ENCODE measurements around the gene DYNC2H1. TPM values are rescaled to one million over a fixed set of nuclear protein-coding genes. Genes with fewer than 3 reads are reported as not detected.
"Not testable (repeated sequence)": the region's sequence is repeated elsewhere in the genome, so short reads cannot be mapped to it uniquely, and the experiment has no call there.

The DYNC2H1 gene
- total RNA-seq, 1 donor = 3.3 TPM

DNA sequence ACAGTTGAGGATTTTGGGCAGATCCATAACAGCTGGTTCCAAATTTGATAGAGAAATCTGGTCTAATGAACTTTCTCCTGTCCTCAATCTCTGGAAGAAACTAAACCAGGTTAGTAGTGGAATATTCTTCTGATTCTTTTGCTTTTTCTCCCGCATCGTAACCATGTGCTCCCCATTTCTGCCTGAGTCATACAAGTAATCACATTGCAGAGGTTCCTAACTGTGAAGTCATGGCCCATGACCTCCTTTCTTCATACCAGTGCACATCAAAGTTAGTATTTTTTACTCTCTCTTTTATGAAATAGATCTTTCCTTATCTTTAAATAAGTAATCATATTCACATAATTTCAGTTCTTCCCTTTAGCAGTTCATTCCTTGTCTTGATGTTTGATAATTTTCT lies 249.0 kb downstream of the DYNC2H1 start:
- Histone ChIP-seq H3K4me3 (ENCODE audit: low read length) (no peak overlapping the region), H3K27me3 (ENCODE audit: insufficient read depth, low read length) (no peaks in the 10 kb centered on the region), H3K9me3 (ENCODE audit: low read depth, low read length) (no peaks in the 10 kb centered on the region), H3K4me1 (ENCODE audit: insufficient read depth, low read length) (no peaks in the 10 kb centered on the region)

DNA sequence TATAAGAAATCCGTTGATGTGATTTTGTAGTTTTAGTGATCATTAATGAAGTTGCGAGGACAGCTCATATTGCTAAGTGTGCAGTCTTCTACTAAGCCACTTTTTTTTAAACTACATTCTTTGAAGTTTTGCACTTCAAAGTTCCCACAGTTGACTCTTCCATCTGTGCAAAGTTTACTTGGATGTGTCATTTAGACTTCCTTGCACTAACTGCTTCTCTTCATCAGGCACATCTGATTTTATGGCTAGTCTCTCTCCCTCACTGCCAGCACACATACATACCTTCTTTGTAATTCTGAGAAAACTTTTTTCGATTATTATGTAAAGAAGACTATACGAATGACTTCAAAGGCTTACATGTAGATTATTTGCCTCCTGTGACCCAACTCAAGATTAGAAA lies 250.0 kb downstream of the DYNC2H1 start:
- no peaks in the 10 kb centered on the region for H3K4me1 ChIP-seq (ENCODE audit: insufficient read depth, low read length)
- H3K4me3 ChIP-seq (ENCODE audit: low read length) = no peak overlapping the region
- H3K9me3 ChIP-seq (ENCODE audit: low read depth, low read length) = no peaks in the 10 kb centered on the region
- H3K27me3 ChIP-seq (ENCODE audit: insufficient read depth, low read length) = no peaks in the 10 kb centered on the region

DNA sequence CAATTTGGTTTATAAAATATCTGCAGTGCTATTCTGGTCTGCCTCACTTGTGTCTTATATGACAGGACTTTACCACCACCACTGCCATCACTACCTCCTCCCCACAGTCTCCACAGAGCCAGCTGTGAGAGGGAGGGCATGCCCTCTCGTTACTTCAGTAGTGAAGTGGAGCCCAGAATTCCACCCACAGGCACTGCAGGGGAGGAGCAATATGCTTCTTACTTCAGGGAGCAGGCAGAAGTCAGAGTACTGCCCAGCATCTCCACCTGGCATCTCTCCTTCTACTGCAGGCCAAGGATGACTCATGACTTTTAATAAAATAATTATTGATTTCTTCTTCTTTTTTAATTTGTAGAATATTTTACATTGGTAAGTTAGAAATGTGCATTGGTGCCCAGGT lies 255.5 kb downstream of the DYNC2H1 start:
- no peaks in the 10 kb centered on the region for H3K9me3 ChIP-seq (ENCODE audit: low read depth, low read length)
- H3K4me1 ChIP-seq (ENCODE audit: insufficient read depth, low read length) = no peaks in the 10 kb centered on the region
- H3K4me3 ChIP-seq (ENCODE audit: low read length) = no peak overlapping the region
- no peaks in the 10 kb centered on the region for H3K27me3 ChIP-seq (ENCODE audit: insufficient read depth, low read length)

DNA sequence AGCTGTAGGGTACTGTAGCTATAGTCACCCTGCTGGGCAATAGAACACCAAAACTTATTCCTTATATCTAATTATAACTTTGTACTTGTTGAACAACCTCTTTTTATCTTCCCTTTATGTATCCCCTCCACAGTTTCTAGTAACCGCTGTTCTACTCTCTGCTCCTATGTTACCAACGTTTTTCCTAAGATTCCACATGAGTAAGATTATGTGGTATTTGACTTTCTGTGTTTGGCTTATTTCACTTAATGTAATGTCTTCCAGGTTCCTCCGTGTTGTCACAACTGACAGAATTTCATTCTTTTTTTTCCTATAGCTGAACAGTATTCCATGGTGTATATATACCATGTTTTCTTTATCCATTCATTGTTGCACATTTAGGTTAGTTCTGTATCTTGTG lies 258.4 kb downstream of the DYNC2H1 start:
- H3K4me3 ChIP-seq (ENCODE audit: low read length) = no peak overlapping the region

DNA sequence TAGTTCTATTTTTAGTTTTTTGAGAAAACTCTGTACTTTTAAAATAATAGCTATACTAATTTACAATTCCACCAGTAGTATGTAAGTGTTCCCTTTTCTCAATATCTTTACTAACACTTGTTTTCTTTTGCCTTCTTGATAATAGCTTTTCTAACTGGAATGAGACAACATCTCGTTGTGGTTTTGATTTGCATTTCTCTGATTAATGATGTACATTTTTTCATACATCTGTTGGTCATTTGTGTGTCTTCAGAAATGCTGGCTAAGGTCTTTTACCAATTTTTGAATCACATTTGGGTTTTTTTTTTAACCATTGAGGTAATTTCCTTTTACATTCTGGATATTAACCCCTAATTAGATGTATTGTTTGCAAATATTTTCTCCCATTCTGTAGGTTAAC lies 258.9 kb downstream of the DYNC2H1 start:
- Histone ChIP-seq H3K4me1 (ENCODE audit: insufficient read depth, low read length) (no peaks in the 10 kb centered on the region), H3K4me3 (ENCODE audit: low read length) (no peak overlapping the region), H3K9me3 (ENCODE audit: low read depth, low read length) (no peaks in the 10 kb centered on the region), H3K27me3 (ENCODE audit: insufficient read depth, low read length) (no peaks in the 10 kb centered on the region)

More for the DNA sequence above, 258.4 kb downstream of the DYNC2H1 start:
- H3K9me3 ChIP-seq (ENCODE audit: low read depth, low read length) = no peaks in the 10 kb centered on the region
- no peaks in the 10 kb centered on the region for H3K4me1 ChIP-seq (ENCODE audit: insufficient read depth, low read length)
- no peaks in the 10 kb centered on the region for H3K27me3 ChIP-seq (ENCODE audit: insufficient read depth, low read length)

DNA sequence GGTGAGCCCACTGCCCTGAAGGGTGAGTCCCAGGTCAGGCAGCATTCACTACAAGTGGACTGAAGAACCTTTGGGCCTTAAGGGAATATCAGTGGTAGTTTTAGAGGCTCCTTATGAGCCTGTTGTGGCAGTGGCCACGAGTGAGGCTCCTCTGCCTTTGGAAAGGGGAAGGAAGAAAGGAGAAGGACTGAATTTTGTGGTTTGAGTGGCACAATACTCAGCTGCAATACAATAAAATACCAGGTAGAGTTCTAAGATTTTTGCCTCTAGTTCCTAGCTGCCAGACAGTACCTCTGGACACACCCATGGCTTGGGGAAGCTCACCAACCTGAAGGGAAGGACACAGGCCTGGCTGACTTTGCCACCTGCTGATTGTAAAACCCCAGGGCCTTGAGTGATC lies 260.9 kb downstream of the DYNC2H1 start:
- H3K4me3 ChIP-seq (ENCODE audit: low read length) = no peak overlapping the region
- H3K4me1 ChIP-seq (ENCODE audit: insufficient read depth, low read length) = no peaks in the 10 kb centered on the region
- H3K27me3 ChIP-seq (ENCODE audit: insufficient read depth, low read length) = no peaks in the 10 kb centered on the region
- peaks cover 5% of the 10 kb centered on the region for H3K9me3 ChIP-seq (ENCODE audit: low read depth, low read length)

DNA sequence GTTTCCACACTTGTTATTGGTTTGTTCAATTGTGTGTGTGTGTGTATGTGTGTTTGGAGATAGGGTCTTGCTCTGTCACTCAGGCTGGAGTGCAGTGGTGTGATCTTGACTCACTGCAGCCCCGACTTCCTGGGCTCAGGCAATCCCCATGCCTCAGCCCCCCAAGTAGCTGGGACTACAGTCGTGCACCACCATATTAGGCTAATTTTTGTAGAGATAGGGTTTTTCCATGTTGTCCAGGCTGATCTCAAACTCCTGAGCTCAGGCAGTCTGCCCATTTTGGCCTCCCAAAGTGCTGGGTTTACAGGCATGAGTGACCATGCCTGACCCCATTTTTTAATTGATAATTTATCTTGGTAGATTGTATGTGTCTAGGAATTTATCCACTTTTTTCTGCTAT lies 263.7 kb downstream of the DYNC2H1 start:
- no peaks in the 10 kb centered on the region for H3K4me1 ChIP-seq (ENCODE audit: insufficient read depth, low read length)
- H3K27me3 ChIP-seq (ENCODE audit: insufficient read depth, low read length) = no peaks in the 10 kb centered on the region
- no peak overlapping the region for H3K4me3 ChIP-seq (ENCODE audit: low read length)
- H3K9me3 ChIP-seq (ENCODE audit: low read depth, low read length) = peaks cover 5% of the 10 kb centered on the region

DNA sequence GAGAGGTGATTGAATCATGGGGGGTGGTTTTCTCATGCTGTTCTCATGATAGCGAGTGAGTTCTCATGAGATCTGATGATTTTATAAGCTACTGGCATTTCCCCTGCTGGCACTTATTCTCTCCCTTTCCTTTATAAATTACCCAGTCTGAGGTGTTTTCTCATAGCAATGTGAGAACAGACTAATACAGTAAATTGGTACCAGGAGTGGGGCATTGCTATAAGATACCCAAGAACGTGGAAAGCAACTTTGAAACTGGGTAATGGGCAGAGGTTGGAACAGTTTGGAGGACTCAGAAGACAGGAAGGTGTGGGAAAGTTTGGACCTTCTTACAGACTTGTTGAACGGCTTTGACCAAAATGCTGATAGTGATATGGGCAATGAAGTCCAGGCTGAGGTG lies 265.0 kb downstream of the DYNC2H1 start:
- not testable (repeated sequence) for H3K9me3 ChIP-seq (ENCODE audit: low read depth, low read length); H3K4me1 ChIP-seq (ENCODE audit: insufficient read depth, low read length); H3K27me3 ChIP-seq (ENCODE audit: insufficient read depth, low read length); H3K4me3 ChIP-seq (ENCODE audit: low read length)

DNA sequence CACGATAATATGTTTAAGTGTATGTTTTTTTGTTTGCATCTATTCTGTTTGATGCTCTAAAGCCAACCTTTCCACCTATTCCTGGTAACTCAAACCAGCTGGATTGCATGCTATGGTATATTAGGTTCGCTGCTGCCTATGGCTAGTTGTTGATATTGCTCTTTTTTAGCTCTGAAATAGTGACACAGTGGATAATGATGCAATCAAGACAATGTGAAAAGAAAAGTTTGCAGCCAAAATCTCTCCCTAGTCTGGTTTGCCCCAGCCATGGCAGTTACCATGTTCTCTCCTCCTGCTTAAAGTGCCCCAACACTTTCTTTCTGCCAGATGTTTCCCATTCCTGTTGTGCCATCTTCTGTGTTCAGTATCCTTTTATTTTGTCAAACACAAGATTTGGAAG lies 269.7 kb downstream of the DYNC2H1 start:
- Histone ChIP-seq H3K9me3 (ENCODE audit: low read depth, low read length) (no peaks in the 10 kb centered on the region), H3K4me1 (ENCODE audit: insufficient read depth, low read length) (no peaks in the 10 kb centered on the region), H3K4me3 (ENCODE audit: low read length) (no peak overlapping the region), H3K27me3 (ENCODE audit: insufficient read depth, low read length) (no peaks in the 10 kb centered on the region)

DNA sequence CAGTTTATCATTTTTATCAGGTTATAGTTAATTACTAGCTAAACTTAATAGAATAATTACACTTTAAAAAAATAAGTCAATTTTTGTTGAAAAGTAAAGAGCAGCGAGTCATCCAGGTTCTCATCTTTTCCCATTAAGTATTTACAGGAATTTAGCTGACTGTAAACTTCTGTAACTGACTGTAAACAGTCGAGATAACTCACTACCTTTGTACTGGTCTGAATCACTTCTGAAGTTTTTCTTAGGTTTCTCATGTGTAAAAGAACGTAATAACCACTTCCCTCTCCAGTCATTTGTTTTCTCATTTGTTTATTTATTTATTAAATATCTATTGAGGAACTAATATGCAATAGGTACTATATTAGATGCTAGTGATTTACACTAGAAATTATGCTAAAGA lies 270.8 kb downstream of the DYNC2H1 start:
- no peak overlapping the region for H3K4me3 ChIP-seq (ENCODE audit: low read length)
- H3K9me3 ChIP-seq (ENCODE audit: low read depth, low read length) = no peaks in the 10 kb centered on the region
- H3K4me1 ChIP-seq (ENCODE audit: insufficient read depth, low read length) = no peaks in the 10 kb centered on the region
- no peaks in the 10 kb centered on the region for H3K27me3 ChIP-seq (ENCODE audit: insufficient read depth, low read length)

DNA sequence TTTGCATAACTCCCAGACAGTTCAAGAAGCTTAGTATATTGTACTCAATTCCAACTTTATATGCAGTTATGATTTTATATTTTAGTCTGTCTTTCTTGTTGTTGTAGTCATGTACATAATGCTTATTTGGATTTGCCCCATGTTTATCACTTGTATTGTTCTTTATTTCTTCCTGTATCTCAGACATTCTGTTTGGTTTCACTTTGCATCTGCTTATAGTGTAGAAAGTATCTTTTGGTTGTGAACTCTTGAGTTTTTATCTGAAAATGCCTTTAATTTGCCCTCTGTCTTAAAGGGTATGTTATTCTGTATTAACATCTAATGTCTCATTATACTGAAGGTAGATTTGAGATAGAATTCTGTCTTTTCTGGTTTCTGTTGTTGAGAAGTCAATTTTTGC lies 275.4 kb downstream of the DYNC2H1 start:
- Histone ChIP-seq H3K4me3 (ENCODE audit: low read length) (no peak overlapping the region), H3K27me3 (ENCODE audit: insufficient read depth, low read length) (no peaks in the 10 kb centered on the region), H3K4me1 (ENCODE audit: insufficient read depth, low read length) (no peaks in the 10 kb centered on the region), H3K9me3 (ENCODE audit: low read depth, low read length) (no peaks in the 10 kb centered on the region)

DNA sequence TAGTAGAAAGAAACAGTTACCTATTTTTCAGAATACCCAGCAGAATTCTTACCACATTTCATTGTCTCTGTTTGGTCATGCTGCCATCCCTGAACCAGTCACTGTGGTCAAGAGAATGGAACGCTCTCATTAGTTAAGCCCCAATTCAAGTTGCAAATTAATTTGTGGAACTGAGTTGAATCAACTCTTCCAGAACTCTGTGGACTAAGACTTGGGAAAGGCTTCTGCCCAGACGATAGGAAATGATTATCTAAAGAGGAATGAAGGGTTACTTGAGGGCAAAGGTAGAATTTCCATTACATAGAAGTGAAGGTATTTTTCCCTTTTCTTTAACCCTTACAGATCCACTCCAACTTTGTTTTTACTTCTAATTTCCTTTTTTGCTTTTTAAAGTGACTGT lies 286.4 kb downstream of the DYNC2H1 start:
- no peaks in the 10 kb centered on the region for H3K27me3 ChIP-seq (ENCODE audit: insufficient read depth, low read length)

DNA sequence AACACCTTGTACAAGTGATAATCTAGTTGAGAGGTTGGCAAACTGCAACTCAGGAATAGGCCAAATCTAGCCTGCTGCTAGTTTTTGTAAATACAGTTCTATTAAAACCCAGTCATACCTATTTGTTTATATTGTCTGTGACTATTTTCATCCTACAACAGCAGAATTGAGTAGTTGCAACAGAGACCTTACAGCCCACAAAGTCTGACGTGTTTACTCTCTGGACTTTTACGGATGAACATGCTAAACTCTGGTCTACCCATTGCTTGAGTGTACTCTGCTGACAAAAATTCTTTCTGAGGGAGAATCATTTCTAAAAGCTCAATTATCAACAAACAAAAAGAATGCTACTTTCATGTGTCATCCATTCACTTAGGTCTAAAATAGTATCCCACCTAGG lies 287.0 kb downstream of the DYNC2H1 start:
- Histone ChIP-seq H3K9me3 (ENCODE audit: low read depth, low read length) (no peaks in the 10 kb centered on the region), H3K4me1 (ENCODE audit: insufficient read depth, low read length) (no peaks in the 10 kb centered on the region), H3K27me3 (ENCODE audit: insufficient read depth, low read length) (no peaks in the 10 kb centered on the region), H3K4me3 (ENCODE audit: low read length) (no peak overlapping the region)

More for the DNA sequence above, 286.4 kb downstream of the DYNC2H1 start:
- no peak overlapping the region for H3K4me3 ChIP-seq (ENCODE audit: low read length)
- H3K4me1 ChIP-seq (ENCODE audit: insufficient read depth, low read length) = no peaks in the 10 kb centered on the region
- no peaks in the 10 kb centered on the region for H3K9me3 ChIP-seq (ENCODE audit: low read depth, low read length)

DNA sequence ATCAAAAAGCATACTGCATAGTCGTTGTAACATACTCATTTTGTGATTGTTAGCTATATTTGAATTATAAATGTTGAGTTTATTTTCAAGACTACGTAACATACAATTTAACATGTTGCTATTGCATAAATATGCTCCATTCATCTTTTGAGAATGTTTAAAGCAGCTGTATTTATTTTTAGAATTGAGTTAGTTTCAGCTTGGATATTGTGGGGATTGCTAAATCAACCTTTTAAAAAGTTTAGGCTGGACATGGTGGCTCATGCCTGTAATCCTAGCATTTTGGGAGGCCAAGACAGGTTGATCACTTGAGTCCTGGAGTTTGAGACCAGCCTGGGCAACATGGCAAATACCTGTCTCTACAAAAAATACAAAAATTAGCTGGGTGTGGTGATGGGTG lies 288.1 kb downstream of the DYNC2H1 start:
- Histone ChIP-seq H3K9me3 (ENCODE audit: low read depth, low read length) (no peaks in the 10 kb centered on the region), H3K4me3 (ENCODE audit: low read length) (no peak overlapping the region), H3K4me1 (ENCODE audit: insufficient read depth, low read length) (no peaks in the 10 kb centered on the region), H3K27me3 (ENCODE audit: insufficient read depth, low read length) (no peaks in the 10 kb centered on the region)

DNA sequence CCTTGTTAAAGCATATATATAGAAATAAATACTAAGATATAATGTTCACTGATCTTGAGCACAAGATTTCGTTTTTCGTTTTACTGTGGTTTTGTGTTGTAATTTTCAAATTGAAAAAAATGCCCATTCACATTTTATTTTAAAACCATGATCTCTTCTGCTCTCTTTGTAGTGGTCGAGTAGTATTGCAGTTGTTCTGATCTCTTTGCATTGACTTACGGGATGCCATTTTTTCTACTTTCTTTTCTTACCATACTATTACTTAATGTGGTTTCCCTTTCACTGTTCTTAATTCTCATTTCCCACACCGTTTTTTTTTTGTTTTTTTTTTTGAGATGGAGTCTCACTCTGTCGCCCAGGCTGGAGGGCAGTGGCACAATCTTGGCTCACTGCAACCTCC lies 289.6 kb downstream of the DYNC2H1 start:
- no peaks in the 10 kb centered on the region for H3K9me3 ChIP-seq (ENCODE audit: low read depth, low read length)
- H3K4me1 ChIP-seq (ENCODE audit: insufficient read depth, low read length) = no peaks in the 10 kb centered on the region
- H3K4me3 ChIP-seq (ENCODE audit: low read length) = no peak overlapping the region
- H3K27me3 ChIP-seq (ENCODE audit: insufficient read depth, low read length) = no peaks in the 10 kb centered on the region

DNA sequence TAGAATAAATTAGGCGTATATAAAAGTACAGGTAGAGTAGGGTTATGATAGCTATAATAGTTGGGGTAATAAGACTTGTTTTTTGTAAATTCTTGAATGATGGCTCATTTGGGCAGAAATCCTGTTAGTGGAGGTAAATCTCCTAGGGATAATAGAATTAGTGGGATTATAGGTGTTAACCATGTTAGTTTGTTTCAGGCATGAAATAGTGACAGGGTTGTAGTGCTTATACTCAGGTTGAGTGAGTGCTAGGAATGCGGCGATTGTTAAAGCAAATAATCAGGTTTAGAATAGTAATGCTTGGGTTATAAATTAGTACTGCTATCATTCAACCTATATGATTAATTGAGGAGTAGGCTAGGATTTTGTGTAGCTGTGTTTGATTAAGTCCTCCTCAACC lies 297.1 kb downstream of the DYNC2H1 start:
- no peak overlapping the region for H3K4me3 ChIP-seq (ENCODE audit: low read length)
- H3K27me3 ChIP-seq (ENCODE audit: insufficient read depth, low read length) = no peaks in the 10 kb centered on the region
- H3K4me1 ChIP-seq (ENCODE audit: insufficient read depth, low read length) = no peaks in the 10 kb centered on the region
- H3K9me3 ChIP-seq (ENCODE audit: low read depth, low read length) = no peaks in the 10 kb centered on the region

DNA sequence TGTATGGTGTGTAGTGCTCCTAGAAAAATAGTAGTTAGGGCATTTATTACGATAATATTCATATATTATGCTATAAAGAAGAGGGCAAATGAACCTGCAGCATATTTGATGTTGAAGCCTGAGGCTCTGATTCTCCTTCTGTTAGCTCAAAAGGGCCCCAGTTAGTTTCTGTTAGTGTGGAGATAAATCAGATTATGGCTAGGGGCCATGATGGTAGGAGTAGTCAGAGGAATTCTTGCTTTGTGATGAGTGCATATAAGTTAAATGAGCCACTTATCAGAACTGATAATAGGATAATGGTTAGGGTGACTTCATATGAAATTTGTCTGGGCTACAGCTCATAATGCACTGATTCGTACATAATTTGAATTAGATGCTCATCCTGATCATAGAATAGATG lies 298.4 kb downstream of the DYNC2H1 start:
- no peaks in the 10 kb centered on the region for H3K4me1 ChIP-seq (ENCODE audit: insufficient read depth, low read length)

More for the DNA sequence above, 298.4 kb downstream of the DYNC2H1 start:
- no peak overlapping the region for H3K4me3 ChIP-seq (ENCODE audit: low read length)
- no peaks in the 10 kb centered on the region for H3K9me3 ChIP-seq (ENCODE audit: low read depth, low read length)
- H3K27me3 ChIP-seq (ENCODE audit: insufficient read depth, low read length) = no peaks in the 10 kb centered on the region
